ENCODE data around the gene CLCF1. TPM values are rescaled to one million over a fixed set of nuclear protein-coding genes. Genes with fewer than 3 reads are reported as not detected.

CLCF1 gene
- total and polyA plus RNA-seq, 2 of the 13 experiments (the other 11 are each of a cell fraction or from before 2014, with no cell fraction given): 0.49 to 0.78 TPM

GRCh38 chr11:67400942-67401494, 27.6 kb upstream of the CLCF1 start (continued):
- TF ChIP-seq MXD3 (CRISPR knock-in tag; IDR thresholded peaks at IDR 0.05) (peak; percentile 44; the same call in 1 of the 2 replicates), ZNF446 (CRISPR knock-in tag; IDR thresholded peaks at IDR 0.05) (peak; percentile 59; the same call in 1 of the 2 replicates), ZNF225 (CRISPR knock-in tag; IDR thresholded peaks at IDR 0.05) (peak; percentile 28; the same call in 1 of the 2 replicates), MEF2D (CRISPR knock-in tag; IDR thresholded peaks at IDR 0.05) (0 out of 2 replicates have a peak, but pooled peaks have one; percentile 15), ZNF883 (CRISPR knock-in tag; IDR thresholded peaks at IDR 0.05; ENCODE audit: not compliant biosample characterization) (peak; percentile 63), ZNF234 (CRISPR knock-in tag; conservative IDR thresholded peaks at IDR 0.05) (0 out of 2 replicates have a peak, but pooled peaks have one; percentile 73), HNRNPUL1 (IDR thresholded peaks at IDR 0.05; ENCODE audit: low read depth, low read length) (no peak), ZNF124 (CRISPR knock-in tag; IDR thresholded peaks at IDR 0.05) (no peak), MBNL3 (CRISPR knock-in tag; conservative IDR thresholded peaks at IDR 0.05) (no peak), KDM5B (CRISPR knock-in tag; IDR thresholded peaks at IDR 0.05; ENCODE audit: borderline replicate concordance) (peak; percentile 26; the same call in 1 of the 2 replicates), HNF1B (CRISPR knock-in tag; IDR thresholded peaks at IDR 0.05) (peak; percentile 64), TARDBP (CRISPR knock-in tag; IDR thresholded peaks at IDR 0.05) (0 out of 2 replicates have a peak, but pooled peaks have one; percentile 39), ZNF782 (CRISPR knock-in tag; IDR thresholded peaks at IDR 0.05; ENCODE audit: borderline replicate concordance) (0 out of 2 replicates have a peak, but pooled peaks have one; percentile 39), ZNF619 (CRISPR knock-in tag; IDR thresholded peaks at IDR 0.05) (0 out of 2 replicates have a peak, but pooled peaks have one; percentile 40), ZNF580 (CRISPR knock-in tag; IDR thresholded peaks at IDR 0.05; ENCODE audit: borderline replicate concordance, low read depth) (0 out of 2 replicates have a peak, but pooled peaks have one; percentile 54), SYNCRIP (IDR thresholded peaks at IDR 0.05; ENCODE audit: insufficient read depth, low read depth, low read length) (no peak), HMGXB4 (CRISPR knock-in tag; IDR thresholded peaks at IDR 0.05; ENCODE audit: borderline replicate concordance in 1 of 2, low read depth in 1 of 2) (0 out of 4 replicates have a peak, but pooled peaks of 1 of the 2 experiments have one; percentile 25), TMF1 (CRISPR knock-in tag; IDR thresholded peaks at IDR 0.05; ENCODE audit: low read depth) (peak; percentile 31; the same call in 1 of the 2 replicates), NR0B2 (CRISPR knock-in tag; IDR thresholded peaks at IDR 0.05) (0 out of 2 replicates have a peak, but pooled peaks have one; percentile 56), HDAC1 (CRISPR knock-in tag; IDR thresholded peaks at IDR 0.05) (0 out of 2 replicates have a peak, but pooled peaks have one; percentile 41), SALL1 (CRISPR knock-in tag; IDR thresholded peaks at IDR 0.05) (0 out of 2 replicates have a peak, but pooled peaks have one; percentile 7), ZSCAN31 (CRISPR knock-in tag; IDR thresholded peaks at IDR 0.05; ENCODE audit: low read depth) (0 out of 2 replicates have a peak, but pooled peaks have one; percentile 20)
- TF ChIP-seq, protein P1, sequence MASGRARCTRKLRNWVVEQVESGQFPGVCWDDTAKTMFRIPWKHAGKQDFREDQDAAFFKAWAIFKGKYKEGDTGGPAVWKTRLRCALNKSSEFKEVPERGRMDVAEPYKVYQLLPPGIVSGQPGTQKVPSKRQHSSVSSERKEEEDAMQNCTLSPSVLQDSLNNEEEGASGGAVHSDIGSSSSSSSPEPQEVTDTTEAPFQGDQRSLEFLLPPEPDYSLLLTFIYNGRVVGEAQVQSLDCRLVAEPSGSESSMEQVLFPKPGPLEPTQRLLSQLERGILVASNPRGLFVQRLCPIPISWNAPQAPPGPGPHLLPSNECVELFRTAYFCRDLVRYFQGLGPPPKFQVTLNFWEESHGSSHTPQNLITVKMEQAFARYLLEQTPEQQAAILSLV (CRISPR knock-in tag; IDR thresholded peaks at IDR 0.05; ENCODE audit: borderline replicate concordance): 0 out of 2 replicates have a peak, but pooled peaks have one; percentile 24

All from HepG2 (cell line).